GM18511 (cell line): ENCODE measurements around the gene SPAG5.
"Not testable (repeated sequence)": the region's sequence is repeated elsewhere in the genome, so short reads cannot be mapped to it uniquely, and the experiment has no call there.

Experiments
- ATAC-seq: cut with Tn5 transposase; IDR thresholded peaks from one replicate; pipeline ENCODE4 v1.9.1; 2021; ENCODE audit warnings: mild to moderate bottlenecking, moderate library complexity; ENCODE audit not compliant: unreplicated experiment

Gene SPAG5

DNA sequence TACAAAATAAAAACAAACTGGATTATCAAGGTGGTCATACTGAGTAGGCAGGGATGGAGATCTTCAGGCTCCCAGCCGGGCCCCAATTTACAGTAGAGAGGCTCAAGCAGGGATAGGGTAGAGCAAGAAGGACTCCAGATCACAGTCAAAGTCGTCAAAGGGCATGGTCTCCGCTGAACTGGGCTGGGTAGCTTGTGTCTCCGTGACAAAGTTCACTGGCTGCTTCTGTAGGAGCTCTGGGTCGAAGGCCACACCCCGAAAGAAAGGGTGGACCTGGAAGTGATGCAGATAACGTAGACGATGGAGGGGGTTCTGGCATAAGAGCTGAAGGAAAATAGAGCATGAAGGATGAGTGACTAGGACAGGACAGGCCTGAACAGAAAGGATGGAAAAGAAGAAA, 11.6 kb upstream of the SPAG5 start:
- no peak for ATAC-seq

GRCh38 chr17:28604031-28604430, 5.2 kb upstream of the SPAG5 start:
- ATAC-seq = not testable (repeated sequence)

DNA sequence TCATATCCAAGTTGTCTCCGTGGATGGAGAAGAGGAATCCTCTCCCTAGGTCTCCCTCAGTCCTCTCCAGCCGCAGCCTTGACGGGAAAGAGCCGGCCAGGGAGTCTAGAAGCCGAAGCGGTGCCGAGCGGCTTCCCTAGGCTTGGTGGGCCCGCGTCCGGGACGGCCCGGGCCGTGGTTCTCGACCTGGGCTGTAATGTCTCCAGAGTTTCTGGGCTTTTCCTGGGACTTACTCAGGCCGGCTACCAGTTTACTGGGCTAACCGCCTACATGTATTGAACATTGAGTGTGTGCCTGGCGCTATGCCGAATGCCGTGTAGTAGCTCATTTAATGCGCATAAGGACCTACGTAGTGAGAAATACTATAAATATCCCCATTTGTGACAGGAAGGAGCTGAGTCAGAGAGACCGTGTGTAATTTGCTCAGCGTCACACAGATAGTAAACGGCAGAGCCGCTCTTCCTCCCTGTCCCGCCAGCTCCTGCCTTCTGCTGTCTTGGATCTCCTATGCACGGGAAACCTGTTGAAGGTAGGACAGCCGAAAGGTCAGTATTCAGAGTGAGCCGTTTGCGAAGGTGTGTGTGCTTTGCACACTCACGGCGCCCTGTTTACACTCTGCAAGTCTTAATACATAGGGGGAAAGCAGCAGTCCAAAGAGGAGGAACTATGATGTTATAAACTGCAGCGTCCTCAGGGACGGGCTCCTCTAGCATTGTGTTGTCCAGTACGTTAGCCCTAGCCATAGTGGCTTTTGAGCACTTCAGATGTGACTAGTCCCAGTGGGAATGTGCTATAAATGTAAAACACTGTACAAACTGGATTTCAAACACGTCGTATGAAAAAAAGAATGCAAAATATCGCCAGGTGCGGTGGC, 723 bp upstream of the SPAG5 start:
- peak; percentile 54 for ATAC-seq

GRCh38 chr17:28598389-28598788, 436 bp downstream of the SPAG5 start:
- no peak for ATAC-seq

DNA sequence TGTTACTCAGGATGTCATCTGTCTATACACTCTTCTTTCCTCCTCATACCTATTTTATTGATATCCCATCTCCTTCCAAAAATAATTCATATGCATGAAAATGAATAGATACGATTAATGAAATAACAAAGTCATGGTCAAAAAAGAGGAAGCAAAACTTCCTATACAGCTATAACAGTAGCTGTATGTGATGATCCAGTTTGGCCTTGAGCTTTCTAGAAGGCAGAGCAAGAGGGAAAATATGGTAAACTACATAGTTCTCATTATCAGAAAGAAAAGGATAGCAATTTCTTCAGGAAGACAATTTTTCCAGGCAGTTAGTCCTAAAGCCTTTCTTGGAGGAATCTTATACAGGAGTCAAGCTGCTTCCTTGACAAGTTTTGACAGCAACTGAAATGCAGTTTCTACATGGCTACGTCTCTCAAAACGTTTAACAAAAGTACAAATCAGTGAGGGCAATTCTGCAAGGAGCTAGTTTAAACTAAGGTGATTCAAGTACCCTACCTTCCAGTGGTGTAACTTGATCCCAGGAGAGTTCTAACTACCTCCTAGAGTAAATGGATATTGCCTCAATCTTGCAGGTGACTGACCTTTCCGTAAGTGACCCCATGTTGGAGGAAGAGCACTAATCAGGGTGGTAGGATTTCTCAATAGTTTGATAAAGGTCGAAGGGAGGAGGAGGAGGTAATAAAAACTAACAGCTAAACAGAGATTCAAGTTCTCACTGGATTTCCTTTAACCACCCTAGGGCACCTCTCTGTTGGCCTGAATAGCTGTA, 1.0 kb downstream of the SPAG5 start:
- ATAC-seq = no peak

GRCh38 chr17:28592260-28592659, 6.6 kb downstream of the SPAG5 start:
- no peak for ATAC-seq

DNA sequence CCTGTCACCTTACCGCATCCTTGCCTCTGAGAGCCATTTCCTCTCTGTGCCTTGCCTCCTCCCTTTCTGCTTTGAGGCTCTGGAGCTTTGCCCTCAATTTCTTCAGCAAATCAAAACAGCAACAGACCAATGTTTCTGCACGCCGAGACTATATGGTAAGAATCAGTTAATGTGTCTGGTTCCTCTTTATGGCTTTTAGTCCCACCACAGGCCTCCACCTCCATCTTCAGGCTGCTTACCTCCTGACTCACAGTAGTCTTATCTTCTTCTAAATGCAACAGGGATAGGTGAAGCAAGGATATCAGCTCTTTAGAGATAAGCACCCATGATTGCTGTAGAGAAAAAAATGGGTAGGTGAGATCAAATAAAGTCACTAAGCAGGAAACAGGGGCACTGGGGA, 13.0 kb downstream of the SPAG5 start:
- no peak for ATAC-seq

- ATAC-seq = no peak
Measured at GRCh38 chr17:28584434-28584833, 14.4 kb downstream of the SPAG5 start.

DNA sequence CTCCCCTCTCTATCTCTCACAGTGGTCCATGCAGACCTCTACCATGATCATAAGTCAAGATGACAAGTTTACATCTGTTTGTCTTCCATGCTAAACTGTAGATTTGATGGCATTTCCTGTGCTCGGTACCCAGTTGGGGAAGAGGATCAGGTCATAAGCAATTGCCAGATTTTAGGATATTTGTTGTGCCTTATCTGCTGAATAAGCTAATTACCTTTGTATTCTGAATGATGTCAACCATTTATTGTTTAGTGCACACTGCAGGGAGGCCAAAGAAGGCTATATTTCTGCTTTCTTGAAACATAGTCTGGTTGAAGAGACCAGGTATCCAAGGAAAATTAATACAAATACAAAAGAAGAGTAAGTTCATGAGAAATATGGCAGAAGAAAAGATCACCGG, 16.3 kb downstream of the SPAG5 start:
- no peak for ATAC-seq

- ATAC-seq = no peak
Measured at GRCh38 chr17:28580959-28581358, 17.9 kb downstream of the SPAG5 start.

- ATAC-seq = no peak
Measured at GRCh38 chr17:28579526-28579925, 19.3 kb downstream of the SPAG5 start.

- ATAC-seq = no peak
Measured at GRCh38 chr17:28578246-28579195, 20.3 kb downstream of the SPAG5 start.

DNA sequence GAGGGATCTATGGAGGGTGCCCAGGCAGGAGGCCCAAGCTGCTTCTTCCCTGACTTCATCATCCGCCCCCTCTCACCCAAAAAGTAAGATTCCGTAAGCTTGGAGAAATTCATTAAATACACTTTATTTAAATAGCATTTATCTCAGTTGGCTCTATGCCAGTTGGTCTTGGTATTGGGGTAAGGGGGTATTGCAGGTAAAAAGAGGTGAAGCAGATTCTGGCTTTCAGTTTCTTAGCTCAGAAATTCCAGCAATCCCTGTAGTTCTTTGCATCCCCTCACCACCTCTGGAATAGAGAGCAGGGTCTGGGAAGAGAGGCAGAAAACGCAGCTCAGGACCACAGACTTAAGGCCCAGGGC, 21.4 kb downstream of the SPAG5 start:
- ATAC-seq = no peak

GRCh38 chr17:28576758-28577465, 21.9 kb downstream of the SPAG5 start, which contains the start of gene ALDOC:
ALDOC (minus strand) TSS chr17:28576895; CDS start chr17:28575532, 1,363 bp downstream.
- ATAC-seq = peak; percentile 81

DNA sequence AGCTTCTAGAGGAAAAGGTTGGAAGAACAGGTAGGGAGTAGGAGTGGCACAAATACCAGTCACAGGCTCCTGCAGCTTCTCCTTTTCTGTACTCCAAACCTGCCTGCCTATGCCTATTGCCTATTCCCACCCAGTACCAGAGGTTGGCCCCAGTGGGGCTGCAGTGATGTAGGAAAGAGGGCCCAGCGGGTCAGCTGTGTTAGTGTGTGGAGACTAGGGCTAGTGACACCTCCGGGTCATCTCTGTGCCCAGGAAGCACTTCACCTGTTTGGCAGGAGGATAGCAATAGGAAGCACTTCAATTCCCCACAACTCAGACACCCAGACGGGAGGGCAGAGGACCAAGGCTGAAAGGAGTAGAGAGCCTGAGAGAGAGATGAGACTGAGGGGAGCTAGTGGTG, 22.8 kb downstream of the SPAG5 start:
- not testable (repeated sequence) for ATAC-seq

DNA sequence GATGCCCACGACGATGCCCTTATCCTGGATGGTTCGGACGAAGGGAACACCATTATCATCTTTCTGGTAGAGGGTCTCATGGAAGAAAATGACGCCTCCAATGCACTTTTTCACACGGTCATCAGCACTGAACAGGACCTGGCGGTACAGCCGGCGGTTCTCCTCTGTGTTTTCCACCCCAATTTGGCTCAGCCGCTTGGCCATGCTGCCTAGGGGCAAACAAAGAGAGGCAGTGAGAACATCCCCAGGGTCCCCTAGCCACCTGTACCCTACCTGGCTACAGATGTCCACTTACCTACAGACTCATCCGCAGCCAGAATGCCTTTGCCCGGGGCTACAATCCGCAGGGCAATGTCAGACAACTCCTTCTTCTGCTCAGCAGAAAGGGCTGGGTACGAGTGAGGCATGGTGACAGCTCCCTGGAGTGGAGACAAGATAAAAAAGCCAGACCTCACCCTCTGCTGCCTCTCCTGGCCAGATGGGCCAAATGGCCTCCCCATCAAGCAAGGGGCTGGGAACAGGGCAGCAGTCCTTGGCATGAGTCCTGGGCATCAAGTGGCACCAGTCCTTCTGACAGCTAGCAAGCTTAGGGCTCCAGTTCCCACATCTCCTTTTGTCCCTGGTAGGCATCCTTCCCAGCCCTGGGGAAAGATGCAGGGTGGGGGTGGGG, 23.6 kb downstream of the SPAG5 start:
- no peak for ATAC-seq

DNA sequence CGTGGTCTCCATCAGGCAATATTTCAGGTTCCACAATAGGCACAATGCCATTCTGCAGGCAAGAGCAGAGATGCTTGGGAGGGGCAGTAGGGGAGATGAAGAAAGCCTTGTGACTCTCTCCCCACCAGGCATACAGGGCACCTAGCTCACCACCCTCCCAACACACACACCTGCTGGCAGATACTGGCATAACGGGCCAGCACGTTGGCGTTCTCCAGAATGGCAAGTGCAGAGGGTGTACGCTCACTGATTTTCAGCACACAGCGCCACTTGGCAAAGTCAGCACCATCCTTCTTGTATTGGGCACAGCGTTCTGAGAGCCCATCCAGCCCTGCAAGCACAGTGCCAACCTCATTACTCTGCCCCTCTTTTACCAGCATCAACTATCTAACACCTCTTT, 24.3 kb downstream of the SPAG5 start:
- ATAC-seq = no peak

DNA sequence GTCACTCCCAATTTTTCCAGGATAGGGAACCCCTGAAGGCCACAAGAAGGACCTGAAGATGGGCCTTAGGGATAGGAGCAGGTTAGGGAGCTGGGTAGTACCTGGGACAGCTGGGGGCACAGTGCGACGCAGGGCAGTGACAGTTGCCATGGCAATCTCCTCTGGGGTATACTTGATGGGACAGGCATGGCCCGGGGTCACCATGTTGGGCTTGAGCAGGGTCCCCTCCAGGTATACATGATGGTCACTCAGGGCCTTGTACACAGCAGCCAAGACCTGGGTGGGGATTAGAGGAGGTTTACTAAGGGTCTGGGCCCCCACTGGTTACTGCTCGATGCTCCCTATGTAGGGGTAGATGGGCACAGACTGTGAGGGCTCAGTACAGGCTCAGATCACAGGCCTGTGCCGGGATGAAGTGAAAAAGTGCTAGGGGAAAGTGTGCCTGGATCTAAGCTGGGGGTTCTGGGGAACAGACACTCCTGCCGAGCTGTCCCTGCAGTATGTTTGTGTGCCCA, 24.8 kb downstream of the SPAG5 start:
- no peak for ATAC-seq

GRCh38 chr17:28573521-28573920, 25.3 kb downstream of the SPAG5 start:
- no peak for ATAC-seq

DNA sequence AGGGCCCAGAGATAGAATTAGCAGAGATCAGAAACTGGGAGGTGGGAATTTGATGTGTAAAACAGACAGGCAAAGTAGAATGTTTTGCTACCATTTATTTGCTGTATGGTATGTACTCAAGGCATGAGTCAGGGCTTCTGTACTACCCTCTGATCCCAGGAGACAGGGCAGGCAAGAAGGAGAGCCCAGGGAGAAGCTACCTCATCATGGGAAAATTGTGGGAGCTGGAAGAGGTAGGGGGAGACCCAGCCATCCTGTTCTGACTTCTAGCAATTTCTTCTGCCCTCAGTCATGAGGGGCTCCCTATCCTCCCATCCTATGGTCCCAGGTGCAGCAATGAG, 25.8 kb downstream of the SPAG5 start:
- no peak for ATAC-seq
